ENCODE data around the gene DNA2. TPM values are rescaled to one million over a fixed set of nuclear protein-coding genes. Genes with fewer than 3 reads are reported as not detected.

The DNA2 gene
- total and polyA plus RNA-seq, 2 of the 4 experiments (the other 2 are of a cell fraction), result 3.9 to 5.6 TPM

- H2BK20ac ChIP-seq (ENCODE audit: low read depth, low read length), result no peak overlapping the region
- H3K9me1 ChIP-seq (ENCODE audit: insufficient read depth, low read length), result 0 out of 2 replicates have a peak, but pooled peaks cover 3% of the 10 kb centered on the region
- ChIA-PET CTCF (no interaction called here), POLR2A (ENCODE audit: unreplicated experiment) (no interaction called here)
- no peak overlapping the region for H3K14ac ChIP-seq (replicated peaks; ENCODE audit: low read depth, low read length)
- H3K4me3 ChIP-seq (ENCODE audit: insufficient read depth, low read depth, low read length), result no peak overlapping the region
- ATAC-seq (ENCODE audit: low read depth) (no peak), DNase-seq (no peak)
- no peak overlapping the region for H3K18ac ChIP-seq (ENCODE audit: low read depth, low read length)
- H3K27me3 ChIP-seq (ENCODE audit: control insufficient read depth, insufficient read depth, low read length), result no peaks in the 10 kb centered on the region
- no peak overlapping the region for H3K4me2 ChIP-seq (ENCODE audit: low read depth, low read length)
- no peaks in the 10 kb centered on the region for H3K4me1 ChIP-seq (ENCODE audit: control insufficient read depth, insufficient read depth, low read length)
- no TSS peak for BruUV-seq (replicated peaks)
- H2BK15ac ChIP-seq (ENCODE audit: low read depth, low read length), result no peak overlapping the region
- H3K36me3 ChIP-seq (ENCODE audit: control insufficient read depth, insufficient read depth, low read length), result peaks cover 2% of the 10 kb centered on the region; the same call in 1 of the 2 replicates
- H2BK5ac ChIP-seq (ENCODE audit: low read depth, low read length, poor library complexity, severe bottlenecking), result no peak overlapping the region
- no peak overlapping the region for H2BK120ac ChIP-seq (ENCODE audit: low read depth, low read length)
- intact Hi-C loops (cut with micrococcal nuclease) (no loop called here), in situ Hi-C loops (cut with MboI; ENCODE audit: low sequenced_read_pairs) (no loop called here), dilution Hi-C loops (cut with HindIII; ENCODE audit: low sequenced_read_pairs, unreplicated experiment) (no loop called here)
- H3K56ac ChIP-seq (ENCODE audit: extremely low read depth, insufficient read depth, low read length), result no peak overlapping the region
- H2AK5ac ChIP-seq (ENCODE audit: low read depth, low read length), result no peak overlapping the region
- H4K8ac ChIP-seq (ENCODE audit: low read depth in 2 of 2, low read length in 2 of 2), result no peak overlapping the region
- no peaks in the 10 kb centered on the region for H3K79me1 ChIP-seq (ENCODE audit: low read depth in 1 of 2, low read length in 2 of 2)
- H3K9ac ChIP-seq (ENCODE audit: low read depth, low read length), result no peak overlapping the region
- H3K27ac ChIP-seq (ENCODE audit: insufficient read depth, low read length), result no peak overlapping the region
- H4K5ac ChIP-seq (ENCODE audit: low read depth, low read length), result no peak overlapping the region
- H3K4ac ChIP-seq (ENCODE audit: low read depth, low read length), result no peak overlapping the region
- no peak overlapping the region for H3K23ac ChIP-seq (ENCODE audit: low read depth, low read length)
- TF ChIP-seq USF2 (IDR thresholded peaks at IDR 0.05; ENCODE audit: low read depth, low read length), result no peak
- TF ChIP-seq CEBPB (IDR thresholded peaks at IDR 0.05; ENCODE audit: low read depth, low read length), result no peak
- no peak for TF ChIP-seq SMC3 (IDR thresholded peaks at IDR 0.05; ENCODE audit: low read depth, low read length)
- no peak for TF ChIP-seq BHLHE40 (IDR thresholded peaks at IDR 0.05; ENCODE audit: low read depth, low read length)
- TF ChIP-seq ELK1 (IDR thresholded peaks at IDR 0.05; ENCODE audit: borderline replicate concordance, low read depth, low read length), result no peak
- TF ChIP-seq RAD21 (IDR thresholded peaks at IDR 0.05; ENCODE audit: low read length), result no peak
- no peak for TF ChIP-seq CHD1 (IDR thresholded peaks at IDR 0.05; ENCODE audit: low read depth, low read length)
- TF ChIP-seq MAFK (IDR thresholded peaks at IDR 0.05; ENCODE audit: low read depth, low read length), result no peak
- TF ChIP-seq POLR2A (IDR thresholded peaks at IDR 0.05; ENCODE audit: low read depth, low read length), result no peak
- no peak for TF ChIP-seq MXI1 (IDR thresholded peaks at IDR 0.05; ENCODE audit: borderline replicate concordance, low read depth, low read length)
- no peak for TF ChIP-seq FOS (IDR thresholded peaks at IDR 0.05; ENCODE audit: low read depth, low read length)
- TF ChIP-seq RFX5 (IDR thresholded peaks at IDR 0.05; ENCODE audit: low read depth, low read length), result no peak
- TF ChIP-seq CTCF (conservative IDR thresholded peaks at IDR 0.05; ENCODE audit: low read depth, low read length), result no peak
- TF ChIP-seq NFE2L2 (IDR thresholded peaks at IDR 0.05; ENCODE audit: low read depth, low read length), result no peak
- TF ChIP-seq RCOR1 (IDR thresholded peaks at IDR 0.05; ENCODE audit: insufficient replicate concordance, low read length), result no peak
- H3K9me3 ChIP-seq (ENCODE audit: control insufficient read depth, insufficient read depth, low read length), result no peaks in the 10 kb centered on the region
- H4K20me1 ChIP-seq (ENCODE audit: insufficient read depth, low read length), result no peaks in the 10 kb centered on the region
- no CpG with 5 or more reads among the region's 5 CpGs for WGBS, 2 experiments (ENCODE audit: extremely low coverage in 2 of 2, insufficient read length in 1 of 2)
- no peak overlapping the region for H2AK9ac ChIP-seq (replicated peaks; ENCODE audit: low read depth, low read length, poor library complexity)
- H2AFZ ChIP-seq (replicated peaks; ENCODE audit: low read length, poor library complexity), result no peak overlapping the region
- no peak overlapping the region for H4K91ac ChIP-seq (ENCODE audit: insufficient read depth, low read depth, low read length)
Observed at GRCh38 chr10:68423522-68423921, 48.3 kb downstream of the DNA2 start.

All from IMR-90 (cell line).